Activated CD8-positive, alpha-beta T cell treated with anti-CD3 and anti-CD28 coated beads for 36 hours (primary cell): ENCODE results near the gene PGM5. TPM values are rescaled to one million over a fixed set of nuclear protein-coding genes. Genes with fewer than 3 reads are reported as not detected.

Experiments
- ATAC-seq: fragments of 200-7000 bp; cut with Tn5 transposase; one replicate; pipeline ENCODE4 v1.10.0; 2021; ENCODE audit warnings: mild to moderate bottlenecking, moderate library complexity
- CTCF ChIA-PET: fragments of 350-600 bp; sonication (Branson Sonifier 250); formaldehyde crosslinking; loops from one replicate; lab custom pipeline; 2021; ENCODE audit warnings: antibody characterized with exemption; lab: Charles Lee
- POLR2A ChIA-PET: fragments of 350-600 bp; sonication (Branson Sonifier 250); formaldehyde crosslinking; loops from one replicate; lab custom pipeline; 2021; ENCODE audit warnings: antibody characterized with exemption; lab: Charles Lee
- DNase-seq: peaks from one replicate; pipeline ENCODE4 v3.0.0-alpha.2; 2020
- H3K27ac Mint-ChIP-seq: one replicate; pipeline ENCODE4 v1.8.0; 2021; ENCODE audit warnings: mild to moderate bottlenecking, mixed read lengths
- H3K27me3 Mint-ChIP-seq: one replicate; pipeline ENCODE4 v1.8.0; 2021; ENCODE audit warnings: mixed read lengths
- H3K36me3 Mint-ChIP-seq: one replicate; pipeline ENCODE4 v1.8.0; 2021; ENCODE audit warnings: low read depth, mixed read lengths
- H3K4me1 Mint-ChIP-seq: one replicate; pipeline ENCODE4 v1.8.0; 2021; ENCODE audit warnings: low read depth, mixed read lengths
- H3K4me3 Mint-ChIP-seq: one replicate; pipeline ENCODE4 v1.8.0; 2021; ENCODE audit warnings: mild to moderate bottlenecking, moderate library complexity, mixed read lengths
- H3K9me3 Mint-ChIP-seq: one replicate; pipeline ENCODE4 v1.8.0; 2021; ENCODE audit warnings: mixed read lengths
- CTCF ChIP-seq: fragments of 200-600 bp; IDR thresholded peaks from one replicate; pipeline ENCODE4 v1.8.0; 2022; ENCODE audit warnings: antibody characterized with exemption, mild to moderate bottlenecking
- intact Hi-C: fragments of 100-400 bp; cut with micrococcal nuclease; formaldehyde crosslinking; loops from one replicate; pipeline ENCODE4 v1.10.0; 2022
- total RNA-seq, 2 experiments: library from RNA; stranded (reverse); gene quantifications; one replicate each; pipeline ENCODE4 v1.2.3, GENCODE V29; 2021

PGM5 gene
- total RNA-seq, 2 experiments from 2014 or later: not detected

GRCh38 chr9:68437785-68438184 is 81.4 kb downstream of the PGM5 start:
- Mint-ChIP-seq H3K36me3 (no peaks in the 10 kb centered on the region), H3K4me3 (no peak overlapping the region), H3K4me1 (no peaks in the 10 kb centered on the region), H3K27me3 (peaks cover 10% of the 10 kb centered on the region), H3K9me3 (peaks cover 5% of the 10 kb centered on the region), H3K27ac (no peak overlapping the region)
- DNase-seq: no peak
- TF ChIP-seq CTCF: no peak
- no peak for ATAC-seq
- intact Hi-C loops: no loop called here
- ChIA-PET POLR2A (no interaction called here), CTCF (no interaction called here)

- H3K4me1 Mint-ChIP-seq: no peaks in the 10 kb centered on the region
- ATAC-seq (no peak), DNase-seq (no peak)
- ChIA-PET CTCF (no interaction called here), POLR2A (no interaction called here)
- peaks cover 3% of the 10 kb centered on the region for H3K27me3 Mint-ChIP-seq
- H3K27ac Mint-ChIP-seq: no peak overlapping the region
- intact Hi-C loops: no loop called here
- H3K4me3 Mint-ChIP-seq: no peak overlapping the region
- TF ChIP-seq CTCF: no peak
- H3K9me3 Mint-ChIP-seq: peaks cover 5% of the 10 kb centered on the region
- no peaks in the 10 kb centered on the region for H3K36me3 Mint-ChIP-seq
Measured at GRCh38 chr9:68443624-68444023, 87.2 kb downstream of the PGM5 start.

GRCh38 chr9:68446836-68447235 is 90.4 kb downstream of the PGM5 start:
- H3K4me1 Mint-ChIP-seq: no peaks in the 10 kb centered on the region
- POLR2A ChIA-PET: no interaction called here
- DNase-seq (no peak), ATAC-seq (no peak)
- no peak for TF ChIP-seq CTCF
- peaks cover 3% of the 10 kb centered on the region for H3K27me3 Mint-ChIP-seq
- no peak overlapping the region for H3K4me3 Mint-ChIP-seq
- no peak overlapping the region for H3K27ac Mint-ChIP-seq
- CTCF ChIA-PET: no interaction called here
- intact Hi-C loops: no loop called here
- H3K9me3 Mint-ChIP-seq: no peaks in the 10 kb centered on the region
- H3K36me3 Mint-ChIP-seq: no peaks in the 10 kb centered on the region

- Mint-ChIP-seq H3K9me3 (no peaks in the 10 kb centered on the region), H3K36me3 (no peaks in the 10 kb centered on the region)
- CTCF ChIA-PET: no interaction called here
Measured at GRCh38 chr9:68447611-68448010, 91.2 kb downstream of the PGM5 start.

More at GRCh38 chr9:68447611-68448010, 91.2 kb downstream of the PGM5 start:
- Mint-ChIP-seq H3K27me3 (peaks cover 3% of the 10 kb centered on the region), H3K4me3 (no peak overlapping the region), H3K4me1 (no peaks in the 10 kb centered on the region), H3K27ac (no peak overlapping the region)
- intact Hi-C loops: no loop called here
- POLR2A ChIA-PET: no interaction called here
- no peak for TF ChIP-seq CTCF
- no peak for ATAC-seq
- DNase-seq: no peak
